Mesendoderm (in vitro differentiated cells): ENCODE data around the gene CTU1.

Source experiments
- DNase-seq: peaks from one replicate; pipeline ENCODE4 v3.0.0; 2013
- H2AK5ac ChIP-seq: 2 replicates; pipeline ENCODE4 v1.6.1; 2013; ENCODE audit warnings: low read length, inconsistent platforms
- H2BK120ac ChIP-seq: 2 replicates; pipeline ENCODE4 v1.6.1; 2013; ENCODE audit warnings: low read depth, mild to moderate bottlenecking, low read length, moderate library complexity, mixed read lengths
- H2BK15ac ChIP-seq: replicated peaks from 2 replicates; pipeline ENCODE4 v1.6.1; 2013; ENCODE audit warnings: low read depth, mild to moderate bottlenecking, moderate library complexity
- H2BK5ac ChIP-seq: 2 replicates; pipeline ENCODE4 v1.6.1; 2013; ENCODE audit warnings: low read length, inconsistent platforms
- H3K18ac ChIP-seq: 2 replicates; pipeline ENCODE4 v1.6.1; 2013; ENCODE audit warnings: mild to moderate bottlenecking, low read length, mixed read lengths
- H3K23ac ChIP-seq: one replicate; pipeline ENCODE4 v1.6.1; 2013; ENCODE audit warnings: low read length
- H3K27ac ChIP-seq: 2 replicates; pipeline ENCODE4 v1.5.1; 2013; ENCODE audit warnings: low read depth, mild to moderate bottlenecking, inconsistent platforms, low read length, moderate library complexity
- H3K27me3 ChIP-seq: 2 replicates; pipeline ENCODE4 v1.6.1; 2013; ENCODE audit warnings: low read length, control low read depth, mild to moderate bottlenecking, inconsistent platforms; ENCODE audit not compliant: insufficient read depth, poor library complexity
- H3K36me3 ChIP-seq: 2 replicates; pipeline ENCODE4 v1.6.1; 2013; ENCODE audit warnings: low read length, inconsistent platforms; ENCODE audit not compliant: control insufficient read depth, insufficient read depth
- H3K4ac ChIP-seq: one replicate; pipeline ENCODE4 v1.6.1; 2013; ENCODE audit warnings: low read depth, mild to moderate bottlenecking, low read length, moderate library complexity
- H3K4me1 ChIP-seq: 2 replicates; pipeline ENCODE4 v1.6.1; 2013; ENCODE audit warnings: low read depth, low read length, inconsistent platforms; ENCODE audit not compliant: control insufficient read depth
- H3K4me2 ChIP-seq: 2 replicates; pipeline ENCODE4 v1.6.1; 2013; ENCODE audit warnings: low read length
- H3K4me3 ChIP-seq: 2 replicates; pipeline ENCODE4 v1.5.1; 2013; ENCODE audit warnings: mild to moderate bottlenecking, low read length
- H3K56ac ChIP-seq: one replicate; pipeline ENCODE4 v1.6.1; 2013; ENCODE audit warnings: low read length
- H3K79me1 ChIP-seq: 2 replicates; pipeline ENCODE4 v1.6.1; 2013; ENCODE audit warnings: low read length, inconsistent platforms
- H3K79me2 ChIP-seq: 2 replicates; pipeline ENCODE4 v1.6.1; 2013; ENCODE audit warnings: mild to moderate bottlenecking, low read length; ENCODE audit not compliant: control insufficient read depth, insufficient read depth
- H3K9ac ChIP-seq: 2 replicates; pipeline ENCODE4 v1.6.1; 2013; ENCODE audit warnings: low read length, inconsistent platforms
- H4K5ac ChIP-seq: one replicate; pipeline ENCODE4 v1.6.1; 2013; ENCODE audit warnings: low read length
- H4K8ac ChIP-seq: one replicate; pipeline ENCODE4 v1.6.1; 2013; ENCODE audit warnings: low read depth, mild to moderate bottlenecking, control low read depth, low read length, moderate library complexity
- WGBS: extraction: QIAGEN DNeasy Blood & Tissue Kit; methylation state at CpG from one replicate; pipeline ENCODE4 v1.1.7; 2013; ENCODE audit warnings: low lambda C conversion rate, missing lambda C conversion rate; ENCODE audit not compliant: insufficient coverage; ENCODE audit errors: extremely low coverage; 5-methylcytosine and 5-hydroxymethylcytosine counted together

The CTU1 gene

DNA sequence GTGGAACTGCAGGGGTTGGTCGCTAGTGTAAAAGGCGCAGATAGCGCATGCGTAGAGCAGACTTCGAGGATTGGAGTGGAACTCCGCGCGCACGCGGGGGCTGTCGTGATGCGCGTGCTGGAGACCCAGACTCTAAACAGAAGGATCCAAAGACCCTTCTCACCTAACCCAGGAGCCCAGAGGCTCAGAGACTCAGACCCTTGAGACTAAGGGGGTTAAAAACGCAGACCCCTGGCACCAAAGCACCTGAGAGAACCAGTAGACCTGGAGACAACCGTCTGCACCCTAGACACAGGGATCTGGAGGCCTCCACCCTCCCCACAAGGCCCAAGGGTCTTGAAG lies 567 bp upstream of the CTU1 start:
- H3K79me2 ChIP-seq = no peaks in the 10 kb centered on the region
- H4K5ac ChIP-seq = no peak overlapping the region
- no peak overlapping the region for H3K18ac ChIP-seq
- peak overlapping the region; percentile 3 for H3K4me3 ChIP-seq
- H3K79me1 ChIP-seq = peaks cover 4% of the 10 kb centered on the region
- peak overlapping the region; percentile 24 for H3K9ac ChIP-seq
- H3K27me3 ChIP-seq = no peaks in the 10 kb centered on the region
- no peak overlapping the region for H4K8ac ChIP-seq
- no peak overlapping the region for H3K23ac ChIP-seq
- no peak overlapping the region for H3K27ac ChIP-seq
- no peak overlapping the region for H2BK5ac ChIP-seq
- no peaks in the 10 kb centered on the region for H3K4me1 ChIP-seq
- H2BK120ac ChIP-seq = no peak overlapping the region
- no peak overlapping the region for H3K4ac ChIP-seq
- no CpG with 5 or more reads among the region's 15 CpGs for WGBS
- peak overlapping the region; percentile 44 for H3K4me2 ChIP-seq
- DNase-seq = no peak
- H2AK5ac ChIP-seq = no peak overlapping the region
- H2BK15ac ChIP-seq = no peak overlapping the region
- no peak overlapping the region for H3K56ac ChIP-seq
- no peaks in the 10 kb centered on the region for H3K36me3 ChIP-seq

DNA sequence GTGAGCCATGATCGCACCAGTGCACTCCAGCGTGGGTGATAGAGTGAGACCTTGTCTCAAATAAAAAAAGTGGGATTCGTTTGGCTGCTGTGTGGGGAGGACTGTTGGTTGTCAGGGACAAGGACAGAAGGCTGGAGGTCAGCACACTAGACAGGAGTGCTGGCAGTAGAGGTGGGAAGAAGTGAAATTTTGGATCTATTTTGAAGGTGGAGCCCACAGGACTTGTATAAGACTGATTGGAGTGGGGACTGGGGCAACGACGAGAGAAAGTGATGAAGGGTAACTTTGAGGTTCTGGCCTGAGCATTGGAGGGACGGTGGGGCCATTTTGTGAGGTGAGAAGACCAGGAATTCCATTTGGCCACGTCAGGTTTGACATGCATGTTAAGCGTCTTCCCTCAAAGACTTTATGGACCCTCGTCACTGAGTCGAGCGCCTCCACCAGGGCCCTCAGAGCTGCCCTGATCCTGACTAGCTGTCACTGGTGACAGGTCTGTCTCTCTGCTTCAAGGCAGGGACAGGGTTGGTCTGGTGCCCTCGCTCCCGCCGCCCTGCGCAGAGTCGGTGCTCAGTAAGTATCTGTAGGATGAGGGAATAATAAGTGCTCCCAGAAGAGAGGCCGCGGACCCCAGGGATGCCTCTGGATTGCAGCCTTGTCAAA lies 673 bp downstream of the CTU1 start:
- WGBS = no CpG with 5 or more reads among the region's 18 CpGs
- peak overlapping the region; percentile 80 for H3K4me3 ChIP-seq

DNA sequence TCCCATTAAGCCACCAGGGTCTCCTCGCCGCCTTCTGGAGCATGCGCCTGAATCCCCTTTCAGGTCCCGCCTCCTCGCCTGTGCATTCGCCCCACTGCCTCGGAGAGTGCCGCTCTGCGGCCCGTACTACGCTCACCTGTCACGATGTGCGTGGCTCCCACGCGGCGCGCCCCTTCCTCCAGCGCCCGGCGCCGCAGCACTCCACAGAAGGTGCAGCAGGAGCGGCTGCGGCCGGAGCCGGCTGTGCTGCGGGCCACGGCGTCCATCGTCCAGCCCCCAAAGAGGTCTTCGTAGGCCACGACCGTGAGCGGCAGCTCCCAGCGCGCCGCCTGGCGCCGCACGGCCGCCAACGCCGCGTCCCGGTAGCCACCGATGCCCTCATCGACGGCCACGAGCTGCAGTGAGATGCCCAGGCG lies 4.3 kb downstream of the CTU1 start:
- no peaks in the 10 kb centered on the region for H3K27me3 ChIP-seq
- H3K36me3 ChIP-seq = no peaks in the 10 kb centered on the region
- no peak overlapping the region for H3K23ac ChIP-seq
- H2AK5ac ChIP-seq = no peak overlapping the region
- no peak overlapping the region for H4K5ac ChIP-seq
- no peak overlapping the region for H2BK120ac ChIP-seq
- H3K27ac ChIP-seq = no peak overlapping the region
- no CpG with 5 or more reads among the region's 49 CpGs for WGBS
- no peaks in the 10 kb centered on the region for H3K4me1 ChIP-seq
- no peak overlapping the region for H3K4me3 ChIP-seq
- H3K79me2 ChIP-seq = no peaks in the 10 kb centered on the region
- no peak for DNase-seq
- no peak overlapping the region for H4K8ac ChIP-seq
- H3K18ac ChIP-seq = no peak overlapping the region
- H3K4me2 ChIP-seq = no peak overlapping the region
- H2BK5ac ChIP-seq = no peak overlapping the region
- H3K56ac ChIP-seq = no peak overlapping the region
- no peak overlapping the region for H3K4ac ChIP-seq
- no peak overlapping the region for H2BK15ac ChIP-seq
- H3K9ac ChIP-seq = no peak overlapping the region
- peaks cover 4% of the 10 kb centered on the region for H3K79me1 ChIP-seq

More for the DNA sequence above, 673 bp downstream of the CTU1 start:
- no peak overlapping the region for H3K18ac ChIP-seq
- H2AK5ac ChIP-seq = no peak overlapping the region
- H3K56ac ChIP-seq = peak overlapping the region; percentile 92
- H2BK15ac ChIP-seq = no peak overlapping the region
- H3K4me2 ChIP-seq = peak overlapping the region; percentile 84
- H3K79me1 ChIP-seq = peaks cover 4% of the 10 kb centered on the region
- peak; percentile 79 for DNase-seq
- H4K5ac ChIP-seq = no peak overlapping the region
- no peaks in the 10 kb centered on the region for H3K36me3 ChIP-seq
- no peak overlapping the region for H3K27ac ChIP-seq
- no peak overlapping the region for H2BK120ac ChIP-seq
- H3K9ac ChIP-seq = peak overlapping the region; percentile 77
- H3K79me2 ChIP-seq = no peaks in the 10 kb centered on the region
- no peak overlapping the region for H3K4ac ChIP-seq
- H4K8ac ChIP-seq = no peak overlapping the region
- H3K4me1 ChIP-seq = no peaks in the 10 kb centered on the region
- H2BK5ac ChIP-seq = no peak overlapping the region
- no peaks in the 10 kb centered on the region for H3K27me3 ChIP-seq
- H3K23ac ChIP-seq = no peak overlapping the region

DNA sequence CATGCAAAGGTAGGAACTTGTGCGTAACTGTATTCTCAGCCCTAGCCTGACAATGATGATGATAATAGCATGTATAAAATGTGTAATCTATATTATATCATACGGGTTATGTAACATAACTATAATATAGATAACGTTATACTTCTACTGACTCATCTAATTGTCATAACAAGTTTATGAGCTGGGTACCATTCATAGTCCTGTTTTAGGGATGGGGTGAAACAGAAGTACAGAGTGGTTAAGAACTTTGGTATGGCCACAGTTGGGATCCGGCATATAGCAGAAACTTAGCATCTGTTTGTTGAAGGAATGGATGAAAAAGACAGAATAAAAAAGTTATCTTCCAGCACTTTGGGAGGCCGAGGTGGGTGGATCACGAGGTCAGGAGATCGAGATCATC lies 5.2 kb downstream of the CTU1 start:
- Histone ChIP-seq H2AK5ac (no peak overlapping the region), H3K4ac (no peak overlapping the region)

DNA sequence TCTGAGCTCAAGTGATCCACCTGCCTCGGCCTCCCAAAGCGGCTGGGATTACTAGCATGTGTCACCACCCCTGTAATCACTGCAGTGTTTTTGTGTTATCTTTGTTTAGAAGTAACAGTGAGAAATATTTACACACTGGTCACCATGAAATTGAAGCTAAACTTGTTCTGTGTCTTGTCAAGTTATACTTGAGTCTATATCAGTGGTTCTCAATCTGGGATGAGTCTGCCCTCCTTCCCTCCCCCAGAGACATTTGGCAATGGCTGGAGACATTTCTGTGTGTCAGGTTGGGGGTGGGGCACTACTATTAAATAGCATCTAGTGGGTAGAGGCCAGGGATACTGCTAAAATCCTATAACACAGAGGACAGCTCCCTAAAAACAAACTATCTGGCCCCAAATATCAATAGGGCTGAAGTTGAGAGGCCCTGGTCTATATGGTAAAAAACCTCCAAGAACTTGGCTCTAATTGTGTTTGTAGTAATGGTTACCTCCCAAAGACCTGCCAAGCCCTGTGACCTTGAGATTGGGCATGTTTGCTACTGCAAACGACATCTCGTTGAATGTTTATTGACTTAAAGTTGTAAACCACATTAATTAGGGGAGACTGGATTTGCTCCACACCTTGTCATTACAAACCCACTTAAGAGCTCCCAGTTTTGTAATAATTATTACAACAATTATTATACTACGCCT lies 6.9 kb downstream of the CTU1 start:
- H3K9ac ChIP-seq = no peak overlapping the region
- no peaks in the 10 kb centered on the region for H3K79me2 ChIP-seq
- H3K18ac ChIP-seq = no peak overlapping the region
- no peak overlapping the region for H4K5ac ChIP-seq
- H4K8ac ChIP-seq = no peak overlapping the region
- no peak overlapping the region for H3K27ac ChIP-seq
- no peak overlapping the region for H2AK5ac ChIP-seq
- no peak overlapping the region for H2BK15ac ChIP-seq
- H3K56ac ChIP-seq = no peak overlapping the region
- H2BK5ac ChIP-seq = no peak overlapping the region
- no peaks in the 10 kb centered on the region for H3K79me1 ChIP-seq
- no peak for DNase-seq
- H3K4me1 ChIP-seq = no peaks in the 10 kb centered on the region
- no peaks in the 10 kb centered on the region for H3K27me3 ChIP-seq
- H2BK120ac ChIP-seq = no peak overlapping the region
- no CpG with 5 or more reads among the region's 5 CpGs for WGBS
- H3K4me3 ChIP-seq = no peak overlapping the region
- no peak overlapping the region for H3K23ac ChIP-seq
- no peak overlapping the region for H3K4me2 ChIP-seq
- H3K36me3 ChIP-seq = no peaks in the 10 kb centered on the region
- H3K4ac ChIP-seq = no peak overlapping the region

More for the DNA sequence above, 5.2 kb downstream of the CTU1 start:
- no peak overlapping the region for H4K5ac ChIP-seq
- WGBS = no CpG with 5 or more reads among the region's 7 CpGs
- no peak overlapping the region for H3K27ac ChIP-seq
- H2BK5ac ChIP-seq = no peak overlapping the region
- H3K9ac ChIP-seq = no peak overlapping the region
- H3K4me1 ChIP-seq = no peaks in the 10 kb centered on the region
- H3K27me3 ChIP-seq = no peaks in the 10 kb centered on the region
- H3K56ac ChIP-seq = no peak overlapping the region
- no peak overlapping the region for H2BK120ac ChIP-seq
- H3K18ac ChIP-seq = no peak overlapping the region
- H2BK15ac ChIP-seq = no peak overlapping the region
- H3K23ac ChIP-seq = no peak overlapping the region
- no peaks in the 10 kb centered on the region for H3K79me2 ChIP-seq
- no peak for DNase-seq
- H3K4me2 ChIP-seq = no peak overlapping the region
- no peak overlapping the region for H3K4me3 ChIP-seq
- no peak overlapping the region for H4K8ac ChIP-seq
- H3K36me3 ChIP-seq = no peaks in the 10 kb centered on the region
- H3K79me1 ChIP-seq = peaks cover 4% of the 10 kb centered on the region
